Activated T-helper 1 cell treated with anti-CD3 and anti-CD28 coated beads, Interleukin-2, amount 50 U/mL, for 16 hours (primary cell): ENCODE results near the gene DHRS1.
A peak's percentile ranks its signal among the peaks of the same experiment; 100 is the strongest.

Source experiments
- DNase-seq, 2 donors: peaks; one replicate each; pipeline ENCODE4 v3.0.0-alpha.2; 2020; ENCODE audit warnings: low read depth in 1 of 2, low spot score in 1 of 2

The DHRS1 gene

GRCh38 chr14:24310646-24311604, 11.3 kb upstream of the DHRS1 start, which contains the start of gene LTB4R:
TSS of gene LTB4R (plus strand) at chr14:24311502. CDS start at chr14:24315652, 4,150 bp downstream.
- DNase-seq, result peak; percentile 37 to 57

DNA sequence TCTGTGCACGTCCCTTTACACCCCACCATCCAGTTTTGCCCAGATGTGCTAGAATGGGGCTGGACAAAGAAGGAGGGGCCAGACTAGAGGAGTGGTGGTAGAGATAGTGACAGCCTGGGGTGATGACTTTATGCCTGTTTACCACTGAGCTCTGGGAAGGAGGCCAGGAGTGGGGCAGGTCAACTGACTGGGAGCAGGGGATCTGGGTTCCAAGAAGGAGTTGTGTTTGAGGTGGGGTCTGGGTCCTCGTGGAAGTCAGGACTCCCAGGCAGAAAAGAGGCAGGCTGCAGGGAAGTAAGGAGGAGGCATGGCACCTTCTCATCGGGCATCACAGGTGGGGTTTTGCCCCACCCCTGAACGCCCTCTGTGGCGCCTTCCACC, 10.7 kb upstream of the DHRS1 start:
- DNase-seq, result no peak

DNA sequence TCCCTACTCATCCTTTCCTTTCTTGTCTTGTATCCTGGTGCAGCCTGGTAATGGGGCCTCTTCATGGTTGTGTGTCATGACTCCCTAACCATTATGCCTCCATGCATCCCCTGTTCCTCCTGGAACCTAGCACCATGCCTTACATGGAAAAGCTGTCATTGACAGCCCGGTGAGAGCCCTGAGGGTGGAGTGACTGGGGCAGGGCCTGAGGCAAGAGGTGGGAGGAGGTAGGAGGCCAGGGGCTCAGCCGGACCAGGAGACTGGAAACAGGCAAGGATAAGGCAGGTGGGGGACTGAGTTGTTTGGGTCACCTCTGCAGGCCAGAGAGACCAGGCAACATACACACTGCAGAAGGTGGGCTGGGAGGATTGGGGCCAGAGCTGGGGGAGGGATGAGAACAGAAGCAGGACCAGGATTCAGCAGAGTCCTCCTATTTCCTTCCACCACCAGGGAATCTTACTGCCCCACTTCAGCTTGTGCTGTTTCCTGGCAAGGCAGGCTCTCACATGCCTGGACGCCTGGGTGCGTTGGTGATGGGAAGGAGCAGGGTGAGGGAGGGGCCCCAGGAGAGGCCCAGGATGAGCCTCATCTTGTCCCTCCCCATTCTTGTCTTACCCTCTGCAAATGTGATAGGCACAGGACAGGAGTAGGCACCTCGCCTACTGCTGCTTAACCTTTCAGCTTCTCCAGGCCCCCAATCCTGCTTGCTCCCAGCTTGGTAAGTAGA, 10.1 kb upstream of the DHRS1 start, which contains the start of gene LTB4R2:
Gene LTB4R2, plus strand, starts transcription at position 603 of the 727 bp plus-strand sequence. CDS start 525 bp downstream, outside the sequence.
- DNase-seq, result no peak

DNA sequence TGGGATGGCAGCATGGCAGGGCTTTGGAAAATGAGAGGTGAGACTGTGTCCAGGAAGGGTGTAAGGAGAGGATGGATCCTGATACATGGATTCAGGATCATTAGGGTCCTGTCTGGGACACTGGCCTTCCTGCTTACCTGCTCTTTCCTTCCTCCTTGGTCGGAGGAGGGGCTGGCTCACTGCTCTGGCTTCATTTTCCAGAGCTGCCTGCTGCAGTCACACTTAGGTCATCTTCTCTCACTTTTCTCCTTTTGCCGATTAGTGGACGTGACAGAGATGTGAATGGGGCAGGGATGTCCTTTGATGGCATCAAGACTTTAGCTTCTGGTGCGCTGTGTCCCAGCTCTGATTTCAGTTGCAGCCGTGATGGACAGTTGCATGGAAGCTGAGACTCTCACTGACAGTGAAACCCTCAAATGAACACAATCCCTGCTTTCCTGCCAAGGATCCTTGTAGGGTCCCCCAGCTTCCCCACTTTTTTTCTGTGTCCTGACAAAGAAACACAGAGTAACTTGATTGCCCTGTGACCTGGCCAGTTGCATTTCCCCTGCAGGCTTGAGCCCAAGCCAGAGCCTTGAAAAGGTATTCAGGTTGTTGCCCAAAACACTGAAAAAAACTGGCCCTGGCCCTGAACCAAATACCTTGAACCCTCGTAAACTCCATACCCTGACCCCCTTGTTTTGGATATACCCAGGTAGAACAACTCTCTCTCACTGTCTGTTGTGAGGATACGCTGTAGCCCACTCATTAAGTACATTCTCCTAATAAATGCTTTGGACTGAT, 9.0 kb upstream of the DHRS1 start:
- no peak for DNase-seq

DNA sequence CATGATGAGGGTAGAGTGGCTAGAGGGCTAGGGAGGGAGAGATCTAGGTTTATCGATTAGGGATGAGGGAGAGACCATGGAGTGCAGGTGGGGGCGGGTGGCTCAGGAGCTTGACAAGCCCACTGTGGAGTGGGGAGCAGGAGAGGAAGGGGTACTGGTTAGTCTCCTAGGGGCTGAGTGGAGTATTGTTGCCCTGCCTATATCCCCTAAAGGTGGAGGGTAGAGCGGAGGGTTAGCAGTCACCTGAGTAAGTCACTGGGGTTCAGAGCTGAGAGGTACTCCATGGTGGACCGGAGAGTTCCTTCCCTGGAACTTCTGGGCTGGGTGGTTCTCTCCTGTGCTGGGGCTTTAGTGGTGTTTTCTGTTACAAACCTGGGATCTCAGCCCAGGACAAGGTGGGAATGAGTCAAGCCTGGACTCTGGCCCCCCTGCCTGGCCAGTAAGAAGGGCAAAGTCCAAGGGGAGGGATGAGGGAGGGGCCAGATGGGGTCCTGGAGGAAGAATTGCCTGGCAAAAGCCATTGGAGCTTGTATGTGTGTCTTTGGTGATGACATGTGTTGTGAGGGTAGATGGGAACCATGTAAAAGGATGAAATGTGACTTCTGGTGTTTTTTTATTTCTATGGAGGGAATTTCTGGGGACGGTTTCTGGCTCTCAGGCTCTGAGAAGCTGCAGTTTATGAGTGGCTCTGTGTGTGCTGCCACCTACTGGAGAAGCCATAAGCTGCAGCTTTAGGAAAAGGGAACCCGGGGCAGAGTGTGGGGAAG, 8.2 kb upstream of the DHRS1 start, which contains the start of gene CIDEB:
Gene CIDEB, minus strand, starts transcription at position 403 of the 767 bp plus-strand sequence. Its CDS starts 119 bp downstream, at position 284.
- DNase-seq, result peak in 1 of 2 donors; percentile 39

- DNase-seq, result no peak
Observed at GRCh38 chr14:24307156-24307574, 7.6 kb upstream of the DHRS1 start.

DNA sequence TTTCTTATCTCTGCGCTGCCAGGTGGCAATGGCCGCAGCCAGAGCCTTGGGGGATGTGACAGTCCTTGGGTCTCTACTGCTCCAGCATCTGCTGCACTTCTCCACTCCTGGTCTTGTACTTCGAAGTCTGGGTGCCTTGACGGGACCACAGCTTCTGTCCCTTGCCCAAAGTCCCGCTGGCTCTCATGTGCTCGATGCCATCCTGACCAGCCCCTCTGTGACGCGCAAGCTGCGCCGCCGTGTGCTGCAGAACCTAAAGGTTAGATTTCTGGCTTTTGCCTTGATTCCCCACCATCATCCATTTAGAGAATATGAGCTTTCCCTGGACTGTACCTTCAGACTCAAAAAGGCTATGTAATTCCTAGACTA, 4.4 kb upstream of the DHRS1 start:
- no peak for DNase-seq

DNA sequence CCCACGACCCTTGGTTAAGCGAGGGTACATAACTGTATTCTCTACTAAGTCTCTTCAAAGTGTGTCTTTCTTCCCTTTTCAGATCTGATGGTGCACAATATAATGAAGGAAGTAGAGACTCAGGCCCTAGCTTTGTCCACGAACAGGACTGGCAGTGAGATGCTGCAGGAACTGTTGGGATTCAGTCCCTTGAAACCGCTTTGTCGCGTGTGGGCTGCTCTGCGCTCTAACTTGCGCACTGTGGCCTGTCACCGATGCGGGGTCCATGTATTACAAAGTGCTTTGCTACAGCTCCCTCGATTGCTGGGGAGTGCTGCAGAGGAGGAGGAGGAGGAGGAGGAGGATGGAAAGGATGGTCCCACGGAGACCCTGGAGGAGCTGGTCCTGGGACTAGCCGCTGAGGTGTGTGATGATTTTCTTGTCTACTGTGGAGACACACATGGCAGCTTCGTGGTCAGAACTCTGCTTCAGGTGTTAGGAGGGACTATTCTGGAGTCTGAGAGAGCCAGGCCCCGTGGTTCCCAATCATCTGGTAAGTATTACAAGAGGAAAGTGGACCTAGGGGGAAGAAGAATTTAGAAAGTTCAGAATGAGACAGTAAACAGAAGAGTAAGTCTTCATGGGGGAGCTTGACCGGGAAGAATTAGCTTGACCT, 873 bp upstream of the DHRS1 start:
- no peak for DNase-seq

DNA sequence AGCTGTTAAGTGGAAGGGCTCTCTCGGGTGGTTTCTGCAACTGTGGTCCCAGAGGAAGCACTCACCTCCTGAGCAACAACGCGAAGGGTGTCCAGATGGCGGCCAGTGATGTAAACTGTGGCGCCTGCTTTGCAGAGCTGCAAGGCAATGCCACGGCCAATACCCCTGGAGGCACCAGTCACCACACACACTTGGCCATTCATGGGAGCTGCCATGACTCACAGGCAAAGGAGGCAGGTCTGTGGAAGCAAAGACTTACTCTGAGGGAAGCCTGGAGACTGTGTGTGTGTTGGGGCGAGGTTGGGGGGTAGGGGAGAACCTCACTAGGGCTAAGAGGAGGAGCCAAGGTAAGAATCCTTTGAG, 707 bp downstream of the DHRS1 start:
- no peak for DNase-seq

GRCh38 chr14:24297190-24297964, 2.2 kb downstream of the DHRS1 start:
- DNase-seq, result no peak

DNA sequence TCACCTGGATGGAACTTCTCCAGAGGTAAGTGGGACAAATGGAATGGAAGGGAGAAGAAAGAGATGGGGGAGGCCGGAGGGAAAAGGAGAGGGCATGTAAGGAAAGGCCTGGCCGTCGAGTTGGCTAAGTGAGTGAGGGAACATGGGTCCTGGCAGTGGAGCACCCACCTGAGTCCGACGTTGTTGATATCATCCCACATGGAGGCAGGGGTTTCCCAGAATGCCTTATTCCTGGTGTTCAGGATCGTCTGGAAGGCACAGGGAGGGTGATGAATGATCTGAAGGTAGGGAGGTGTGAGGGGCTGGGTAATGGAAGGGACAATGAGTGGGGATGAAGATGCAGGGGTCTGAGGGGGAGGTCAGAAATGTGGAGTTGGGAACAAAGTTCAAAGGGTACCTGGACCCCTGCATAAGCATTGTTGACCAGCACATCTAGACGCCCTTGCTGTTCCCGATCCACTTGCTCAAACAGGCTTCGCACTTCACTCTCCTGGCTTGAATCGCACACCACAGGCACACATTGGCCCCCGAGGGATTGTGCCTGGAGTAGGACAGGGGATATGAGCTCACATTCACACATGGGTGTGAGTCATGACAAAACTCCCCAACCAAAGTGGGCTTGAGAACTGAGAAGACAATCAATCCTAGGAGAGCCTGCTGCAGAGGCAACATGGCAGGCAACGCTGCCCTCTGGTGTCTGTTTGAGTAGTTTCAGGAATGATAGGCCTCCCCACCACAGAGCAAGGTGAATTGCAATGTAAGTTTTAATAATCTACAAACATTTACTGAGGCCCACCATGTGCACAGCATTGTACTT, 3.0 kb downstream of the DHRS1 start:
- peak; percentile 35 to 59 for DNase-seq

DNA sequence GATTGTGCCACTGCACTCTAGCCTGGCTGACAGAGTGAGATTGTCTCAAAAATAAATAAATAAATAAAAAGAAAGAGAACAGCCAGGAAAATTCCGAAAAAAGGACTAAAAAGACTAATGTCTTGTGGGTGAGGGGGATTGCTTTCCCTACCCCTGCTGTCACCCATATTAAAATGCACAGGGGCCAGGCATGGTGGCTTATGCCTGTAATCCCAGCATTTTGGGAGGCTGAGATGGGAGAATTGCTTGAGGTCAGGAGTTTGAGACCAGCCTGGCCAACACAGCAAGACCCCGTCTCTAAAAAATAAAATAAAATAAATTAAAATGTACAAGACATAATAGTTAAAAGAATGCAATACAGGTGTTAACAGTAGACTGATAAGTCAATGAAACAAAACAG, 6.1 kb downstream of the DHRS1 start:
- DNase-seq, result no peak

DNA sequence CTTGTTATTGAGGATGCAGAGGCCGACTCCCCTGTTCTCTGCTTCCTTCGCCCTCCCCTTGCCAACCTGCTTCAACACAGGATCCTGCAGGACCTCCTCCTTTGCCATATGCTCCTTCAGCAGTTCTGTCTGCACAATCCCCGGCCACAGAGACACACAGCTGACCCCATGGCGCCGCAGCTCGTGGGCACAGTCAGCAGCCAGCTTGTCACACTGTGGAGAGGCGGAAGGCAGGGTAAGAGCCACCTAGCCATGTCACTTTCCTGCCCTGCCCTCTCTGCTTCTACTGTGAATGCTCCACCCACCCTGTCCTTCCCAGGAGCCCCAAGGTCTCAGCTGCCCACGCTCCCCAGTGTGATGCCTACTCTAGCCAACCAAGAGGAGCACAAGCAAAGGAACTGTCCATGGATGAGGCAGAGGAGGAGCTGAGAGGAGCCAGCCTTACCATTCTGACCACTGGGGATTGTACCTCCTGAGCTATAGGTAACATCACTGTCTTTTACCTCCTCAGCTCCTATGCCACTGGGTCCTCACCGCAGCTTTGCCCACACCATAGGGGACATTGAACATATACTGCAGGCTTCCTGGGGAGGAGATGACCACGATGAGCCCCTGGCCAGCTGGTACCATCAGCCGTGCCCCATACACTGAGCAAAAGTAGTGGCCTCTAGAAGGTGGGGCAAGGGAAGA, 7.3 kb downstream of the DHRS1 start:
- no peak for DNase-seq

DNA sequence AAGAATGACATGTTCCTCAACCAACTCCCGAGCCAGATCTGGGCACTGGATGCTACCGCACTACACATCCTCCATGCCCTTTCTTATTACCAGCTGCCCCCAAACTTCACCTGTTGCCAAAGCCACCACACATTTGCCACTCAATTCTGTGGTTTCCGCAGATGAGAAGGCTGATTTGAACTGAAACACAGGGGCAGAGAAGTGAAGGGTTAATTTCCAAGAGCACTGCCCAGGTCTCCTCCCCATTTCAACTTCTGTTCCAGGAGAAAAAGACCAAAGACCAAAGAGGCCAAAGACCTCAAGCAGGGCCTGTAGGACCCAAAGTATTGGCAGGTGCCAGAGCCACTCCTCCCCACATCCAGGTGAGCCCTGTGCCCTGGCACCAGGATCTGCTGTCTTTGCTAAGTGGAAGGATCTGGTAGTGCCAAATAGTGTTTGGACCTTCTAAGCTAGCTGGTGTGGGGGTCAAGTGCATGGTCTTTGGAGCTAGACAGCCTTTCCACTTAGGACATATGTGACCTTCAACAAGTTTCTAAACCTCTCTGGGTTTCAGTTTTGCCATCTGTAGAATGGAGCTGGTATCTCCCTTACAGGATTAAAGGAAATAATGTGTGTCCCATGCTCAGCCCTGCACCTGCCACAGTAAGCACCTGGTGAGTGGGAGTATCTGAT, 8.0 kb downstream of the DHRS1 start:
- no peak for DNase-seq

DNA sequence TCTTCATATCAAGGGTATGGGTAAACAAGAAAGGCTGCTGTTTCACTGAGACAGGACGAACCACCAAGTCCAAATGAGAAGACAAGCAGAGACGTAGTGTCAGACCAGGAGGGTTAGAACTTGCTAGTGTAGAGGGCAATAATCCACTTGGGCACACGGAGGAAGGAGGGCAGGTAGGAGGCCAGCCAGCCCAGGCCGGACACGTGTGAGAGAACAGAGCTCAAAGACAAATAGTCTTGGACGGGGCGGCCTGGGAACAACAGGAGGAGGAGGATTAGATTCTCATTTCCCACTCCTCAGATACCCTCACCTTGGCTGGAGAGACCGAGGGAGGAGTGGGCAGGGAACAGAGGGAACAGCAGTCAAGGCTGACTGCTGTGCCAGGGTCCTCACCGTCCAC, 8.8 kb downstream of the DHRS1 start:
- DNase-seq, result no peak

DNA sequence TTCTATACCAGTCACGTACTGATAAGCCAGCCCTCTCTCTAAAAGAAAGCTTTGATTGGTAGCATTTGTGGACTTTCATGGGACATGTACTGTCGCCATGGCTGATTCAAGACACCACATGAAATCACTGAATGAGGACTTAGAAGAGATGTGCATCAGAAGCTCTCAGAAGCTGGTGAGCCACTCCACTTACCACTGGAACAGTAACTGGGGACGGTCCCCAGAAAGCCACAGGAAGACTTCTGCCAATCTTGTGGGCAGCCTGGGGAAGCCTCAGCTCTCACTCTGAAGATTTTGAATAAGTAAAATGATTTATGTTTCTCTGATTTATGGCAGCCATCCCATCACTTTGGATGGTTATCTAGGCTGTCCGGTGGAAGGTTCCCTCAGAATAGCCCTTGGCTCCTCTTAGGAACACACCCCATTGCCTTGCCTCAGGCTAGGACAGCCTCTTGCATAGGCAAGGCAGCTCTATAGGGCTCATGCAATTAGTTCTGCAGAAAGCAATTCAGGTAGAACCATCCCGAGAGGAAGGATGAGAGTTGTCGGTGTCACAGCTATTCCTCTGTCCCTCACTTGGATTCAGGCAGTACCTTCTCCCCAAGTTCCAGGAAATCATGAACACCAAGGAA, 9.8 kb downstream of the DHRS1 start:
- no peak for DNase-seq

DNA sequence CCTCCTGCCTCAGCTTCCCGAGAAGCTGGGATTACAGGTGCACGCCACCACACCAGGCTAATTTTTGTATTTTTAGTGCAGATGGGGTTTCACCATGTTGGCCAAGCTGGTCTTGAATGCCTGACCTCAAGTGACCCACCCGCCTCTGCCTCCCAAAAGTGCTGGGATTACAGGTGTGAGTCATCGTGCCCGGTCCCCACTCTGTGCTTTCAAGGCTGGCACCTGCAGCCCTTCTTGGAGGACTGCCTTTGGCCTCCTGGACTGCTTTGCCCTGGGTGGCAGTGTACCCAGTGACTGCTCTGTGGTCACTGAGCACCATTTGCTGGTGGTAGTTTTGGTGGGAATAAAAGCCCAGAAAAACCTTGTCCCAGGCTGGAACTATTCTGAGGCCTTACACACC, 12.6 kb downstream of the DHRS1 start:
- no peak for DNase-seq
